Transverse colon (tissue), 4 donors: ENCODE measurements around the gene KCNC4.

Source experiments
- EP300 ChIP-seq: sonication (generic); formaldehyde crosslinking; IDR thresholded peaks from one replicate; pipeline ENCODE4 v1.6.1; 2017; ENCODE audit warnings: antibody characterized with exemption, low read depth
- POLR2A ChIP-seq: fragments of 450-650 bp; IDR thresholded peaks from one replicate; pipeline ENCODE4 v1.6.1; 2016; ENCODE audit warnings: antibody characterized with exemption, mild to moderate bottlenecking, moderate library complexity
- POLR2AphosphoS5 ChIP-seq, 3 donors: sonication (generic); formaldehyde crosslinking; IDR thresholded peaks; one replicate each; pipeline ENCODE4 v1.6.1; 2016; ENCODE audit warnings: antibody characterized with exemption in 3 of 3
- TF ChIP-seq, protein P1 (sequence below), 5 experiments: fragments of 200-600 bp in 3 of 5; fragments of 450-650 bp in 2 of 5; sonication (generic) in 3 of 5; IDR thresholded peaks; 1 replicate in 2 of 5; 2 replicates in 3 of 5; pipeline ENCODE4 v1.5.1; 2016 to 2017; ENCODE audit warnings: antibody characterized with exemption in 5 of 5, inconsistent platforms in 3 of 5, mild to moderate bottlenecking in 2 of 5, moderate library complexity in 1 of 5

DNA sequence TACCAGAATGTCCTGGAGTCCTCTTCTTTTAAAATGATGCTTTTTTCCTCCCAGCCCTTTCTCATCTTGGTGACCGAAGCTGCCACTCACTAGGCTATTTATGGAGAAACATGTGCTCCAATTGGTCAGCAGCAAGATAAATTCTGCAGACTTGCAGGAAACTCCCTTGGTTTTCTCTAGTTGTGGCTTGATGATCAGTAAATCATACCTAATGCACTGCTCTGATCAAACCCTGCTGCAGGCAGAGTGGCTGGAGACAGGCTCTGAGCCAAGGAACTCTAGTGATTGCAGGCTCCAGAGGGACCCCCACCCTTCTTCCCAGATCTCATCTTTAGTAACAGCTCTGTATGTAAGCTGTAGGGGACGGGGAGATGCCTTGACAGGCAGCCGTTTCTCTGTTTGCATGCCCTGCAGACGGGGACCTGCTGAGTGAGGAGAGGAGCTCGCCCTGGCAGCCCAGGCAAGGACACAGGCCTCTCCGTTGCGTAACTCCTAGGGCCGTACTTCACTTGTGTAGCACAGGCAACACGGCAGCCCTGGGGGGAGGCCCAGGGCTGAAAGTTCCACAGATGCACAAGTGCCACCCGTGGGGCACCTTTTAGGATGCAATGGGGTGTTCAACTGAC lies 45.3 kb upstream of the KCNC4 start:
- TF ChIP-seq, protein P1, sequence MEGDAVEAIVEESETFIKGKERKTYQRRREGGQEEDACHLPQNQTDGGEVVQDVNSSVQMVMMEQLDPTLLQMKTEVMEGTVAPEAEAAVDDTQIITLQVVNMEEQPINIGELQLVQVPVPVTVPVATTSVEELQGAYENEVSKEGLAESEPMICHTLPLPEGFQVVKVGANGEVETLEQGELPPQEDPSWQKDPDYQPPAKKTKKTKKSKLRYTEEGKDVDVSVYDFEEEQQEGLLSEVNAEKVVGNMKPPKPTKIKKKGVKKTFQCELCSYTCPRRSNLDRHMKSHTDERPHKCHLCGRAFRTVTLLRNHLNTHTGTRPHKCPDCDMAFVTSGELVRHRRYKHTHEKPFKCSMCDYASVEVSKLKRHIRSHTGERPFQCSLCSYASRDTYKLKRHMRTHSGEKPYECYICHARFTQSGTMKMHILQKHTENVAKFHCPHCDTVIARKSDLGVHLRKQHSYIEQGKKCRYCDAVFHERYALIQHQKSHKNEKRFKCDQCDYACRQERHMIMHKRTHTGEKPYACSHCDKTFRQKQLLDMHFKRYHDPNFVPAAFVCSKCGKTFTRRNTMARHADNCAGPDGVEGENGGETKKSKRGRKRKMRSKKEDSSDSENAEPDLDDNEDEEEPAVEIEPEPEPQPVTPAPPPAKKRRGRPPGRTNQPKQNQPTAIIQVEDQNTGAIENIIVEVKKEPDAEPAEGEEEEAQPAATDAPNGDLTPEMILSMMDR (IDR thresholded peaks at IDR 0.05): no peak
- no peak for TF ChIP-seq POLR2A
- no peak for TF ChIP-seq EP300
- no peak for TF ChIP-seq POLR2AphosphoS5 (IDR thresholded peaks at IDR 0.05)
